IPS-15b (cell line): ENCODE data around the gene PLCB3.

Experiments
- H3K27me3 ChIP-seq: one replicate; pipeline ENCODE4 v1.6.1; 2013; ENCODE audit warnings: low read length; ENCODE audit not compliant: control insufficient read depth, insufficient read depth
- H3K36me3 ChIP-seq: one replicate; pipeline ENCODE4 v1.6.1; 2013; ENCODE audit warnings: low read length; ENCODE audit not compliant: control insufficient read depth, insufficient read depth
- H3K4me1 ChIP-seq: one replicate; pipeline ENCODE4 v1.6.1; 2013; ENCODE audit warnings: mild to moderate bottlenecking, low read length; ENCODE audit not compliant: control insufficient read depth, insufficient read depth
- H3K4me3 ChIP-seq: one replicate; pipeline ENCODE4 v1.5.1; 2013; ENCODE audit warnings: low read depth, low read length
- H3K9ac ChIP-seq: one replicate; pipeline ENCODE4 v1.6.1; 2013; ENCODE audit warnings: low read depth, mild to moderate bottlenecking, low read length
- H3K9me3 ChIP-seq: one replicate; pipeline ENCODE4 v1.6.1; 2013; ENCODE audit warnings: mild to moderate bottlenecking, low read length; ENCODE audit not compliant: control insufficient read depth, insufficient read depth

The PLCB3 gene

DNA sequence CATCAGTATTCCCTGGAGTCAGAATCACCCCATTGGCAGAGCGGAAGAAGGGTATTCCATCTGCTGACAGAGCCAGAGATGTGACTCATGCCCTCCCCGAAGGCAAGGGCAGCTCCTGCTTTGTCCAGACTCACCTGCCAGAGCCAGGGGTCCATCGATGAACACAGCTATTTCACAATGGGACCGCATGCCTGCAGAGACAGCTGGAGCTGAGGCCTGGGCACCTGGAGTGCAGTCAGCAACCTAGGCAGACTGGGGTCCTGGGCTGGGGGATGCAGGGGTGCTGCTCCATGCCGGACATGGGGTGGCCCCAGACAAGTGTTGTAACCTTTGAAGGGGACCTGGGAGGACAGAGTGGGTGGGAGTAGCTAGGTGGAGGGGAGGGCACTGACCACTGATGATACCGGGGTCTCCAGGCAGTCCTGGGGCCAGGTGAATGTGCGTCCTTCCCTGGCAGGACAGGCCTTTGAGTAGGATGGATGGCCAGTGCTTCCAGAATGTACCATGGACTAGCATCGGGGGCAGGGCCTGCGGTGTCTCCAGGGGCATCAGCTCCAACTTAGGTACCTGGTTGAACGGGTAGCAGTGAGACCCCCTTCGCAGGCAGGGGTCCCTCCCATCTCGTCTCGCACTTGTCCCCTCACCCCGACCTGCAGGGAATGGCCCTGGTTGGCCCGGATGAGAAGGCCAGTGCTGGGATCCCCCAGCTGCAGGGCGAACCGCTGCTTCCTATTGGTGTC is 27.0 kb upstream of the PLCB3 start:
- peaks cover 7% of the 10 kb centered on the region for H3K36me3 ChIP-seq
- H3K27me3 ChIP-seq, result no peaks in the 10 kb centered on the region
- no peaks in the 10 kb centered on the region for H3K9me3 ChIP-seq
- no peaks in the 10 kb centered on the region for H3K4me1 ChIP-seq
- no peak overlapping the region for H3K4me3 ChIP-seq
- H3K9ac ChIP-seq, result no peak overlapping the region

DNA sequence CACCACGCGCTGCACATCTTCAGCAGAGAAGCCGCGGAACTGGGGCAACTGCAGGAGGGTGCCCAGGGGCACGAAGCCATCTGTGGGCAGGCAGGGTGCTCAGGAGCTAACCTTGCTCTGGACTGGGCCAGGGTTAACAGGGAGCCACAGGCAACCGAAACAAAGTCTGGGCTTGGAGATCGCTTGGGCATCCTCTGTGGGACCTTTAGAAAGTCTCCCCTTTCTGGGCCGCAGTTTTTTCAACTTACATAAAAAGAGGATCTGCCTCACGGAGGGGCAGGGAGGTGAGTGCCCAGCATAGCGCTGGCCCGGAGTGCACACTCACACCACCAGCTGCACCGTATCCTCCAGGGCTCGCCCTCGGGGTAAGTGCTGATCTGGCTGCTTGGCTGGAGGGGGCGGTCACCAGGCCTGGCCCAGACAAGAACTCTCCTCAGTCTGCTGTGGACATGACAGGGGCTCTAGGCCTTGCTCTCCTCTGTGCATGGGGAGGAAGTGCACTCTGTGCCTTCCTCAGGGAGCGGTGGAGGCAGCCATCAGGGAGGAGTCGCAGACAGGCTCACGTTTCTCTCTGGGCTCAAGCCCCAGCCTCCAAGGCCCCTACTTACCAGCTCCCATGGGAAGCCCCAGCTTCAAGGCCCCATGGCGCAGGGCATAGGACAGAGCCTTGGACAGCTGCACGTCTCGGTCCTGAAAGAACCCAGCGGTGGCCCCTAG is 26.3 kb upstream of the PLCB3 start:
- Histone ChIP-seq H3K9me3 (no peaks in the 10 kb centered on the region), H3K36me3 (peaks cover 7% of the 10 kb centered on the region), H3K4me1 (no peaks in the 10 kb centered on the region), H3K9ac (peak overlapping the region; percentile 83), H3K4me3 (peak overlapping the region; percentile 97), H3K27me3 (no peaks in the 10 kb centered on the region)

DNA sequence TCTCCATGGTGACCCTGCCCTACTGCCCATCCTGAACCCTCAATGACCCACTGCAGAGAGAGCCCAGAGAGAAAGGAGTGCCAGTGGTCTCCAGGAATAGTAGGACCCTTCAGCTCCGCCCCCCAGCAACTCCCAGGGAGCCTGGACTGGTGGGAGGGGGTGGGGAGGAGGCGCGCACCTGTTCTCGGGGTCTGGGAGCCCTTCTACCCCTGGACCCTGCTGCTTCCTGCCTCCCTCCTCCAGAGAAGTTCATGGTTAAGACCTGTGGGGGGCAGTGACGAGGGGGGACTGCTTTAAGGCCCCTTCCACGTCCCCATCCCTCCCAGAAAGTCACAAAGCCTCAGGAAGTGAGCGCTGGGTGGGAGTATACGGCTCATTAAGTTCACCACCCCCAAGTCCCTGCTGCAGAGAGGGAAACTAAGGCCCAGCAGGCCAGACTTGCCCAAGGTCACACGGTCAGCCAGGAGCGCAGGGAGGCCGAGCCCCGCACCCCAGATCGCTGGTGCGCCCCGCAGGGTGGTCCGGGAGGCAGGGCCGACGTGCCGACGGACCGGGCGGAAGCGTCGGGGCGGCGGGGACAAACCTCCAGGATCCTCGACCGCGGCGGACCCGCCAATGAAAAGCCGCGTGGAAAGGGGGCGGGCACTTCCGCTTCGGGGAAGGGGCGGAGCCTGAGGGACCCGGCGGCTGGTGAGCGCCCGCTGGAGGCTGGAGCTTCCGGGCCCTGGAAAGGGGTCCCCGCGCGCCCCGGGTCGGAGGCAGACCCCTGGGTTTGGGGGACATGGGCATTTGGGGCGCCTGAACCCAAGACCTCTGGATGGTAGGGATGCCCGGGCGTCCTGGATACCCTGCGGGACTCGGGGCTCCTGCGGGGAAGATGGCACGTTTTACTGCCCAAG is 25.5 kb upstream of the PLCB3 start, which contains the start of the genes NUDT22 and TRPT1:
NUDT22 (plus strand) TSS at position 667 of the 899 bp plus-strand sequence. CDS start 379 bp downstream, outside the sequence.
TRPT1 (minus strand) TSS at position 579 of the 899 bp plus-strand sequence; CDS start at position 253, 326 bp downstream.
- H3K4me1 ChIP-seq, result no peaks in the 10 kb centered on the region
- no peaks in the 10 kb centered on the region for H3K9me3 ChIP-seq
- peak within 1 kb of the TSS; percentile 89 for H3K9ac ChIP-seq
- peaks cover 7% of the 10 kb centered on the region for H3K36me3 ChIP-seq
- no peaks in the 10 kb centered on the region for H3K27me3 ChIP-seq
- peak within 1 kb of the TSS; percentile 97 for H3K4me3 ChIP-seq

DNA sequence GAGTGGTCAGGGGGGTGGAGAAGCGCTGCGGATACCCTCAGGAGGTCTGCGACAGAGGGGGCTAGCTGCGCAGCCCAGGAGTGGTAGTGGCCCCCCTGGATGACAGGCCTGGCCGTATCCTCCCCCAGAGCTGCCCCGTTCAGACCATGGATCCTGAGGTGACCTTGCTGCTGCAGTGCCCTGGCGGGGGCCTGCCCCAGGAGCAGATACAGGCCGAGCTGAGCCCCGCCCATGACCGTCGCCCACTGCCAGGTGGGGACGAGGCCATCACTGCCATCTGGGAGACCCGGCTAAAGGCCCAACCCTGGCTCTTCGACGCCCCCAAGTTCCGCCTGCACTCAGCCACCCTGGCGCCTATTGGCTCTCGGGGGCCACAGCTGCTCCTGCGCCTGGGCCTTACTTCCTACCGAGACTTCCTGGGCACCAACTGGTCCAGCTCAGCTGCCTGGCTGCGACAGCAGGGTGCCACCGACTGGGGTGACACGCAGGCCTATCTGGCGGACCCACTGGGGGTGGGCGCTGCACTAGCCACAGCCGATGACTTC is 24.8 kb upstream of the PLCB3 start:
- H3K4me1 ChIP-seq, result no peaks in the 10 kb centered on the region
- peaks cover under 1% of the 10 kb centered on the region for H3K27me3 ChIP-seq
- H3K9me3 ChIP-seq, result no peaks in the 10 kb centered on the region
- H3K4me3 ChIP-seq, result peak overlapping the region; percentile 97
- peak overlapping the region; percentile 89 for H3K9ac ChIP-seq
- peaks cover 7% of the 10 kb centered on the region for H3K36me3 ChIP-seq

DNA sequence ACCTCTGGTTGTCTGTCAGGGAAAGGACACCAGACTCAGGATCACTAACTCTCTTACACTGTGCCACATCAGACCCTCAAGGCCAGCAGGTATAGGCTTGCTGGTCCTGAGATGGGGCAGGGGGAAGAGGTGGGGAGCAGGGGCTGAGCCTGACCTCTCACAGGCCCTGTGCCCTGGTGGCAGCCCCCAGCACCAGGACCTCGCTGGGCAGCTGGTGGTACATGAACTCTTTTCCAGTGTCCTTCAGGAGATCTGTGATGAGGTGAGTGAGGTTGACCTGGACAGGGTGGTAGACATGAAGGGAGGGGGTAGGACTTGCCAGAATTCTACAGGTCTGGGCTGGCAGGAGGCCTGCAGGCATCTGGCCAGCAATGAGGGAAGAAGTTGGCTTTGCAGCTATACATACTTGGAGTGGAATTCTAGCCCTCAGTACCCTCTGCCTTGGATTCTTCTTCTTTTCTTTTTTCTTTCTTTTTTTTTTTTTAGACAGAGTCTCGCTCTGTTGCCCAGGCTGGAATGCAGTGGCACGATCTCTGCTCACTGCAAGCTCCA is 23.8 kb upstream of the PLCB3 start:
- Histone ChIP-seq H3K36me3 (peaks cover 7% of the 10 kb centered on the region), H3K4me3 (no peak overlapping the region), H3K4me1 (no peaks in the 10 kb centered on the region), H3K9me3 (no peaks in the 10 kb centered on the region), H3K9ac (no peak overlapping the region), H3K27me3 (peaks cover 3% of the 10 kb centered on the region)

DNA sequence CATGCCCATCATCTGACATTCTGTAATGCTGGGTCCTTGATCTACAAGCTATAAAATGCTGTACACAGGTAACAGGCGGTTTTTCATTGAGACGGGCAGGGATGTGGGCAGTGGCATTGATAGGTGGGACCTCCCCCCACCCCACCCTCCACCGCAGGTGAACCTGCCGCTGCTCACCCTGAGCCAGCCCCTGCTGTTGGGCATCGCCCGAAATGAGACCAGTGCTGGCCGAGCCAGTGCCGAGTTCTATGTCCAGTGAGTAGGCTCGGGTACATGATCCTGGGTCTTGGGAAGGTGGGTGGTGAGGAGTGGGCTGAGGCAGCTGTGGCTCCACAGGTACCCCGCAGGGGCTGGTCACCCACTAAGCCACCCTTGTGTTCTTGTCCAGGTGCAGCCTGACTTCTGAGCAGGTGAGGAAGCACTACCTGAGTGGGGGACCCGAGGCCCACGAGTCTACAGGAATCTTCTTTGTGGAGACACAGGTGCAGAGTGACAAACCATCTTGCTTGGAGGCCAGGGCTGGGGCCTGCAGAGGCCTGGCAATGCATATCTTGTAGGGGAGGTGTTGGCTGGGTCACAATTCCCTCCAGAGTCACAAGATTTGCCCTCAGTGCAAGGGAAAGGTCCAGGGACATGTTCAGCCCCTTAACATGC is 22.1 kb upstream of the PLCB3 start:
- Histone ChIP-seq H3K9ac (no peak overlapping the region), H3K4me1 (no peaks in the 10 kb centered on the region)

DNA sequence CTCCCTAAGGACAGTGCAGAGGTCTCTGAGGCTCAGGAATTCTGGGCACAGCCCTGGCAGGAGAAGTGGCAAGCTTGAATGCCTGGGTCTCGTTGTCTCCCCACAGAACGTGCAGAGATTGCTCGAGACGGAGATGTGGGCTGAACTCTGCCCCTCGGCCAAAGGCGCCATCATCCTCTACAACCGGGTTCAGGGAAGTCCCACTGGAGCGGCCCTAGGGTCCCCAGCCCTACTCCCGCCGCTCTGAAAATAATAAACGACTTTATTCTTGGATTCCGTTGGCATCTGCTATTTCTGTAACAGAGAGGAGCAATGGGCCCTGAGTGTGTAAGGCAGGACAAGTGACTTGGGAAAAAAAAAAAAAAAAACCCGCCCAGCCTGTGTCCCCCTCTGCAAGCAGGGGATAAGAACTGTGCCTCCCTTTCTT is 21.6 kb upstream of the PLCB3 start:
- H3K36me3 ChIP-seq, result no peaks in the 10 kb centered on the region
- H3K4me3 ChIP-seq, result peak overlapping the region; percentile 53
- peaks cover 3% of the 10 kb centered on the region for H3K27me3 ChIP-seq
- no peaks in the 10 kb centered on the region for H3K4me1 ChIP-seq
- H3K9ac ChIP-seq, result no peak overlapping the region
- H3K9me3 ChIP-seq, result no peaks in the 10 kb centered on the region

More for the DNA sequence above, 22.1 kb upstream of the PLCB3 start:
- Histone ChIP-seq H3K27me3 (peaks cover 3% of the 10 kb centered on the region), H3K4me3 (no peak overlapping the region), H3K36me3 (peaks cover 4% of the 10 kb centered on the region), H3K9me3 (no peaks in the 10 kb centered on the region)

DNA sequence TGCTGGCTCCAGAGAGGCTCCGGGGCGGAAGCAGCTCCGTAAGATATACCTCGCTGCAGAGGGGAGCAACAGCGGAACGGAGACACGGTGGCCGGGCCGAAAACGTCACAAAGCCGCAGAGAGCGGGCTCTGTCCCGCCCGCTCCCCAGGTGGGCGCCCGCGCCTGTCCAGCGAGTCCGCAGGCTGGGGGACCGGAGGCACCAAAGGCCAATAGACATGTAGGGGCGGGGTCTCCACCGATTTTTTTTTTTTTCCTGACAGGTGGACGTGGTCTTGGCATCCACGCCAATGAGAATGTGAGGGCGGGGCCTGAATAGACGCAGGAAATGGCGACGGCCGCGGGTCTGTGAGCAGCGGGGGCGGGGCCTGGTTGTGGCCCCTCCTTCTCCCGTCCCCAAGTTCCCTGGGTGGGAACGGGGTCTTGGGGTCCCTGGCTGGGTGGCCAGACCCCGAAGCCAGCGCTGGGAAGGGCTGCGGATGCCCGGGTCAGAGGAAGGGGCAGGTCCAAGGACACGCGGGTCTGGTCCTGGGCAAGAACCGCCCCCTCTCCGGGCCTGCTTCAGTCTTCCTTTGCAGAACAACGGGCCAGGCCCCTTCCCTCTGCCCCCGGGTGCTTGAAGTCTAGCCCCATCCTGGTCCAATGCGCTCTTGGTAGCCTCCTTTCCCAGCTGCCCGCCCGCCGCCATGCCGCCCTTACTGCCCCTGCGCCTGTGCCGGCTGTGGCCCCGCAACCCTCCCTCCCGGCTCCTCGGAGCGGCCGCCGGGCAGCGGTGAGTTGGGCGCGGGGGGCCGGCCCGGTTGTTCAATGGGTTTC is 21.0 kb upstream of the PLCB3 start, which contains the start of gene DNAJC4:
DNAJC4 (plus strand) TSS at position 378 of the 814 bp plus-strand sequence; CDS start at position 685, 307 bp downstream.
- H3K4me1 ChIP-seq, result no peaks in the 10 kb centered on the region
- H3K27me3 ChIP-seq, result peaks cover 3% of the 10 kb centered on the region
- H3K9ac ChIP-seq, result peak within 1 kb of the TSS; percentile 73
- H3K4me3 ChIP-seq, result peak within 1 kb of the TSS; percentile 79
- H3K9me3 ChIP-seq, result no peaks in the 10 kb centered on the region
- H3K36me3 ChIP-seq, result no peaks in the 10 kb centered on the region

DNA sequence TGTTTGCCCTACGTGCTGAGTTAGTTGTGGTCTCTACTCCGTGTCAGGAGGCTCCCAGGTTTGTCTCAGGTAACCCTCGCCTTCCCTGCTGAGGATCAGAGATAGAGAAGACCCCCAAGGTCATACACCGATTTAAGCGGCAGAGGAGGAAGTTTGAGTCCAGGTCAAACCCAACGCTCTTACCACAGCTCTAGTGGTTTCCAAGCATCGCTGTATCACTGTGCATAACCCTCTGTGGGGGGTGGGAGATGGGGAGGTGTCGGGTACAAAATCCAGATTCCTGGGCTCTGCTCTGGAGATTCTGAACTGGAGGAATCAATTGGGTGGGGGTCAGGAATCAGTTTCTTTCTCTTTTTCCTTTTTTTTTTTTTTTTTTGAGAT is 20.4 kb upstream of the PLCB3 start:
- no peaks in the 10 kb centered on the region for H3K9me3 ChIP-seq
- no peaks in the 10 kb centered on the region for H3K4me1 ChIP-seq
- peaks cover 5% of the 10 kb centered on the region for H3K36me3 ChIP-seq
- peak overlapping the region; percentile 79 for H3K4me3 ChIP-seq
- H3K9ac ChIP-seq, result peak overlapping the region; percentile 73
- H3K27me3 ChIP-seq, result peaks cover 3% of the 10 kb centered on the region

DNA sequence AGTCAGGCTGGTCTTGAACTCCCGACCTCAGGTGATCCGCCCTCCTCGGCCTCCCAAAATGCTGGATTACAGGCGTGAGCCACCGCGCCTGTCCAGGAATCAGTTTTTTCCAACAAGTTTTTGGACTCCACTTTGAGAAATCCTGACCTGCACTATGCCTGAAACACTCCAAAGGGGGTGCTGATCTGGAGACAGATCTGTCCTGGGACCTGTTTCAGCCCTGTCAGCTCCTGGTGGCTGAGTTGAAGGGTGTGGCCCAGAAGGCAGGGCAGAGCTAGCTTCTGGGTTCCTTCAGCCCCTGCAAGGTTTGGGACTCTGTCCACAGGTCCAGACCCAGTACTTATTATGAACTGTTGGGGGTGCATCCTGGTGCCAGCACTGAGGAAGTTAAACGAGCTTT is 19.8 kb upstream of the PLCB3 start:
- Histone ChIP-seq H3K9ac (no peak overlapping the region), H3K27me3 (peaks cover 3% of the 10 kb centered on the region), H3K9me3 (no peaks in the 10 kb centered on the region), H3K36me3 (peaks cover 5% of the 10 kb centered on the region), H3K4me3 (no peak overlapping the region), H3K4me1 (no peaks in the 10 kb centered on the region)
